HG03565 (cell line): ENCODE data around the gene DNER.
"Not testable (repeated sequence)": the region's sequence is repeated elsewhere in the genome, so short reads cannot be mapped to it uniquely, and the experiment has no call there.

Experiments used
- ATAC-seq: cut with Tn5 transposase; IDR thresholded peaks from one replicate; pipeline ENCODE4 v1.9.1; 2021; ENCODE audit warnings: mild to moderate bottlenecking, moderate library complexity; ENCODE audit not compliant: unreplicated experiment

Gene DNER

GRCh38 chr2:229350117-229350805 lies 364.1 kb downstream of the DNER start:
- no peak for ATAC-seq

GRCh38 chr2:229348128-229348527 lies 366.2 kb downstream of the DNER start:
- ATAC-seq, result no peak

- no peak for ATAC-seq
Measured at GRCh38 chr2:229346816-229347540, 367.4 kb downstream of the DNER start.

GRCh38 chr2:229344955-229345354 lies 369.4 kb downstream of the DNER start:
- no peak for ATAC-seq

- ATAC-seq, result no peak
Measured at GRCh38 chr2:229344151-229344551, 370.2 kb downstream of the DNER start.

GRCh38 chr2:229343661-229344060 lies 370.7 kb downstream of the DNER start:
- ATAC-seq, result no peak

- no peak for ATAC-seq
Measured at GRCh38 chr2:229342376-229342775, 372.0 kb downstream of the DNER start.

- ATAC-seq, result no peak
Measured at GRCh38 chr2:229340086-229340760, 374.1 kb downstream of the DNER start.

GRCh38 chr2:229339618-229340017 lies 374.7 kb downstream of the DNER start:
- ATAC-seq, result no peak

GRCh38 chr2:229339171-229339570 lies 375.2 kb downstream of the DNER start:
- not testable (repeated sequence) for ATAC-seq

- ATAC-seq, result no peak
Measured at GRCh38 chr2:229335877-229336346, 378.4 kb downstream of the DNER start.

GRCh38 chr2:229335330-229335729 lies 379.0 kb downstream of the DNER start:
- ATAC-seq, result no peak

- no peak for ATAC-seq
Measured at GRCh38 chr2:229330952-229331351, 383.4 kb downstream of the DNER start.

GRCh38 chr2:229319558-229319957 lies 394.8 kb downstream of the DNER start:
- no peak for ATAC-seq

GRCh38 chr2:229314117-229314516 lies 400.2 kb downstream of the DNER start:
- no peak for ATAC-seq

GRCh38 chr2:229313591-229313990 lies 400.8 kb downstream of the DNER start:
- no peak for ATAC-seq
